ENCODE data around the gene FASTK. TPM values are rescaled to one million over a fixed set of nuclear protein-coding genes. Genes with fewer than 3 reads are reported as not detected.

Gene FASTK
- total RNA-seq, 1 donor from 2014 or later = 82.4 TPM

DNA sequence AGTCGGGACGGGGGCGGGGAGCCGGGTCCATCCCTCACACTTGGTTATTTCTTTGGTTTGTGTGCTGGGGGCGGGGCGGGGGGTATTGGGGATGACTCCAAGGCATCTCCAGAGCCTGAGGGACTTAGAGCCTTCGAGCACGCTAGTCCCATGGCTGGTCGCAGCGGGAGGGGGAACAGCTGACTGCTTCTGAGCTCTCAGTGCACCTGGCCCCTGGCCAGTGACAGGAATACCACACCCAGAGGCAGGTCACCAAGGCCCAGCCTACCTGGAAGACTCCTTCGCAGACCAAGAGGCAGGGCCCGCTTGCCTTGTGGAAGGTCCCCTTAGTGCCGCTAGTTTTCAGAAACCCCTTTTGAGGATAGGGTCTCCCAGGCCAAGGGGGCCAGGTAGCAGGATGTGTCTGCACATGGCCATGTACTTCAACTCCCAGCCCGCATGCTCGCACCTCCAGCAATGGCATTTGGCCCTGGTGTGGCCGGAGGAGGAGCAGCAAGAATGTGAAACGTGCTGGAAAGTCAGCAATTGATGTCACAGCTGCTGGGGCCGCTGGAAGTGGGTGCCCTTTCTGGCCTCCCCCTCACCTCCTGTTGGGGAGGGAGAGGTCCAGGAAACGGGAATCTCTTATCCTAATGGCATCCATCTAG lies 46.0 kb upstream of the FASTK start:
- H3K27me3 Mint-ChIP-seq (ENCODE audit: low read depth) = no peaks in the 10 kb centered on the region
- H3K36me3 Mint-ChIP-seq (ENCODE audit: low read depth) = peaks cover 4% of the 10 kb centered on the region
- no peak overlapping the region for H3K27ac Mint-ChIP-seq (ENCODE audit: unreplicated experiment)
- DNase-seq (ENCODE audit: low read depth, low spot score) = no peak
- no peak overlapping the region for H3K4me3 Mint-ChIP-seq
- no peaks in the 10 kb centered on the region for H3K9me3 Mint-ChIP-seq
- TF ChIP-seq, protein P1, sequence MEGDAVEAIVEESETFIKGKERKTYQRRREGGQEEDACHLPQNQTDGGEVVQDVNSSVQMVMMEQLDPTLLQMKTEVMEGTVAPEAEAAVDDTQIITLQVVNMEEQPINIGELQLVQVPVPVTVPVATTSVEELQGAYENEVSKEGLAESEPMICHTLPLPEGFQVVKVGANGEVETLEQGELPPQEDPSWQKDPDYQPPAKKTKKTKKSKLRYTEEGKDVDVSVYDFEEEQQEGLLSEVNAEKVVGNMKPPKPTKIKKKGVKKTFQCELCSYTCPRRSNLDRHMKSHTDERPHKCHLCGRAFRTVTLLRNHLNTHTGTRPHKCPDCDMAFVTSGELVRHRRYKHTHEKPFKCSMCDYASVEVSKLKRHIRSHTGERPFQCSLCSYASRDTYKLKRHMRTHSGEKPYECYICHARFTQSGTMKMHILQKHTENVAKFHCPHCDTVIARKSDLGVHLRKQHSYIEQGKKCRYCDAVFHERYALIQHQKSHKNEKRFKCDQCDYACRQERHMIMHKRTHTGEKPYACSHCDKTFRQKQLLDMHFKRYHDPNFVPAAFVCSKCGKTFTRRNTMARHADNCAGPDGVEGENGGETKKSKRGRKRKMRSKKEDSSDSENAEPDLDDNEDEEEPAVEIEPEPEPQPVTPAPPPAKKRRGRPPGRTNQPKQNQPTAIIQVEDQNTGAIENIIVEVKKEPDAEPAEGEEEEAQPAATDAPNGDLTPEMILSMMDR (conservative IDR thresholded peaks at IDR 0.05) = no peak
- peaks cover 26% of the 10 kb centered on the region for H3K4me1 Mint-ChIP-seq

DNA sequence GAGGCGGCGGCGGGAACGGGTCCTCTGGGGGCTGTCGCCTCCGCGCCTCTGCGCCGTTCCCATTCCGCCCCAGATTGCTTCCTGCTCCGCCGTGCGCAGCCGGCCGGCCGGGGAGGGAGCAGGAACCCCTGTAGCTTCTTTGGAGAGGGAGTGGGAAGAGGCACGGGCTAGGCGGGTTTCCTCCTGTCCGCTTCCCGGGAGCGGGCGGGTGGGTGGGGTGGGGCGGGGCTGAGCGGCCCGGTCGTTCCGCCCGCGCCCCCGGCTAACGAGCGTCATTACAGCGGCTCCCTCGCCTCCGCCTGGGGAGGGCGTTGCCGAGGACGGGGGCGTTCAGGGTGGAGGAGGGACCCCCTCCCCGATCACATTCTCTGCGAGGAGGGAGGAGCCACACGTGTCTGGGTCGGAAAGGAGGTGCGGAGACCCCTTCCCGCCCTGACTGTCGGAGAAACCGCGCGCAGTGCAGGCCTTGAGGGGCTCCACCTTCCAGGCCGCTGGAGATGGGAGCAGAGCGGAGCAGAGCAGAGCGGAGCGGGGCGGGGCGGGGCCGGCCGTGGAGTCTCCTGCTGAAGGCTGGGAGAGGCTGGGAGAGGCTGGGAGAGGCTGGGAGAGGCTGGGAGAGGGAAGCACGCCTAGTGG lies 45.4 kb upstream of the FASTK start:
- Mint-ChIP-seq H3K4me1 (peaks cover 29% of the 10 kb centered on the region), H3K4me3 (peak overlapping the region; percentile 81), H3K9me3 (no peaks in the 10 kb centered on the region), H3K27ac (ENCODE audit: unreplicated experiment) (no peak overlapping the region), H3K27me3 (ENCODE audit: low read depth) (no peaks in the 10 kb centered on the region), H3K36me3 (ENCODE audit: low read depth) (peaks cover 4% of the 10 kb centered on the region)
- no peak for DNase-seq (ENCODE audit: low read depth, low spot score)
- TF ChIP-seq, protein P1 (conservative IDR thresholded peaks at IDR 0.05) = no peak

DNA sequence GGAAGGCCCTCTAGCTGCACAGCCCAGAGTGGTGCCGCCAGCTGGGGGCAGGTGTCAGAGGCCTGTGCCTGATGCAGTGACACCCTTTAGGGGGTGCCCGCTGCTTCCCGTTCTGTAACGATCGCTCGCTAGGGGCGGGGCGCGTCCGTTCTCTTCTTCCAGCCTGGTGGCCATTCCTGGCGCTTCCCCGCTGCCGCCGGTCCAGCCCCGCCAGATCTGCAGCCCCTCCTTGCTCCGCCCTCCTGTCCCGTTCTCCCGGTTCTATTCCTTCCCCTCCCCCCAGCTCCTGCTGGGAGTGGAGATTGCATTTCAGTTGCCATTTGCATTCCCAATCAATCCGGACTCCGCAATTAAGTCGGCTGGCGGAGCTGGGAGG lies 44.8 kb upstream of the FASTK start:
- H3K9me3 Mint-ChIP-seq = no peaks in the 10 kb centered on the region
- DNase-seq (ENCODE audit: low read depth, low spot score) = peak; percentile 51
- peaks cover 29% of the 10 kb centered on the region for H3K4me1 Mint-ChIP-seq
- H3K27me3 Mint-ChIP-seq (ENCODE audit: low read depth) = no peaks in the 10 kb centered on the region
- TF ChIP-seq, protein P1 (conservative IDR thresholded peaks at IDR 0.05) = peak; percentile 39
- no peak overlapping the region for H3K27ac Mint-ChIP-seq (ENCODE audit: unreplicated experiment)
- H3K4me3 Mint-ChIP-seq = peak overlapping the region; percentile 81
- peaks cover 4% of the 10 kb centered on the region for H3K36me3 Mint-ChIP-seq (ENCODE audit: low read depth)

DNA sequence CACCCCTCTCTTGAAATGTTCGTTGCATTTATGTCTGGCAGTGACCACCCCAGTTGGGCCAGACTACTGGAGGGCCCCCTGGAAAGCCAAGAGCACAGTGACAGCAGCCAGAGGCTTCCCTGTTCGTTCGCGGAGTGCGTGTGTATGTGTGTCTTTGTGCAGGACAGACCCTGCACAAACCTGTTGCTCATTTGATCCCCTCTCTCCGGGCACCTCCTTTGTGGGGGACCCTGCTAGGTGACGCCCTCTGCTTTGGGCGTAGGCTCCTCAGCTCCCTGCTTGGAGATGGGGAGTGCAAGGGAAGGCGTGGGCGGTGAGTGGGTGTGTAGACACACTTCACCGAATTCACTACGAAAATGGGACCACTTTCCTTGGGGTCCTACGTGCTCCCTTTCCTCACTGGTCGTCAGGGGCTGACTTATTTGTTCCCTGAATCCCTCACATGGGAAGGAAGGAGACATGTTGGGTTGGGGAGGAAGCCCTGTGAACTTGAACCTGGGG lies 44.3 kb upstream of the FASTK start:
- H3K4me3 Mint-ChIP-seq = peak overlapping the region; percentile 81
- no peak for DNase-seq (ENCODE audit: low read depth, low spot score)
- H3K27me3 Mint-ChIP-seq (ENCODE audit: low read depth) = no peaks in the 10 kb centered on the region
- TF ChIP-seq, protein P1 (conservative IDR thresholded peaks at IDR 0.05) = no peak
- peaks cover 4% of the 10 kb centered on the region for H3K36me3 Mint-ChIP-seq (ENCODE audit: low read depth)
- no peaks in the 10 kb centered on the region for H3K9me3 Mint-ChIP-seq
- H3K27ac Mint-ChIP-seq (ENCODE audit: unreplicated experiment) = no peak overlapping the region
- peaks cover 29% of the 10 kb centered on the region for H3K4me1 Mint-ChIP-seq

DNA sequence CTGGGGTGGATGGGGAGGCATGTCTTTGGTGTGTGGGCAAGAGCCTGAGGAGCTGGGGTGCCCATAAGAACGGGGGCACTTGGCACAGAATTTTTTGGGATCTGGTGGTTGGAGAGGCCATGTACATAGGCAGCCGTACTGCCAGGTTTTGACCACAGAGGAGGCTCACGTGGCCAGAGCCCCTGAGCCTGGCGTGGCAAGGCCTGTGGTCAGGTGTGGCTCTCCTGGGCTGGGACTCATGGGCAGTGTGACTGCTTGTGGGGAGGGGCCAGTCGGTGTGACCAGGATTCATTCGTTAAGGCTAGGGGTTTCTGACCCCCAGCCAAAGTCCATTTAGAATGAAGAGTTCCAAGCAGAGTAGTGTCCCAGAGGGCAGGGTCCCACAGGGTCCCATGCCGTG lies 43.9 kb upstream of the FASTK start:
- peaks cover 29% of the 10 kb centered on the region for H3K4me1 Mint-ChIP-seq
- H3K27me3 Mint-ChIP-seq (ENCODE audit: low read depth) = no peaks in the 10 kb centered on the region
- H3K36me3 Mint-ChIP-seq (ENCODE audit: low read depth) = peaks cover 4% of the 10 kb centered on the region
- peak overlapping the region; percentile 81 for H3K4me3 Mint-ChIP-seq
- H3K27ac Mint-ChIP-seq (ENCODE audit: unreplicated experiment) = no peak overlapping the region
- TF ChIP-seq, protein P1 (conservative IDR thresholded peaks at IDR 0.05) = no peak
- no peaks in the 10 kb centered on the region for H3K9me3 Mint-ChIP-seq
- DNase-seq (ENCODE audit: low read depth, low spot score) = no peak
